HepG2 (cell line): ENCODE data around the gene RASAL1.

Experiments used
- FOXA3 ChIP-seq: IDR thresholded peaks from 2 replicates; pipeline ENCODE4 v1.6.1; 2016; ENCODE audit warnings: missing genetic modification reagents, missing compliant biosample characterization
- SNAPC5 ChIP-seq: sonication (generic); formaldehyde crosslinking; IDR thresholded peaks from 2 replicates; pipeline ENCODE4 v1.8.1; 2023; ENCODE audit warnings: mild to moderate bottlenecking, missing genetic modification reagents, borderline replicate concordance

- TF ChIP-seq FOXA3 (CRISPR knock-in tag) (no peak), SNAPC5 (CRISPR knock-in tag) (no peak)
These were observed 29.2 kb downstream of the RASAL1 start for GRCh38 chr12:113106361-113106760.
